GM12878 (cell line): ENCODE measurements around the gene IGF1R. TPM values are rescaled to one million over a fixed set of nuclear protein-coding genes. Genes with fewer than 3 reads are reported as not detected.

Experiments used
- BHLHE40 ChIP-seq, 2 experiments: fragments of 450-650 bp in 1 of 2; IDR thresholded peaks; 2 replicates each; pipeline ENCODE4 v1.6.1; 2011 to 2017; ENCODE audit warnings: low read depth in 2 of 2, borderline replicate concordance in 1 of 2, improper control_type of control experiment in 1 of 2, low read length in 1 of 2, mild to moderate bottlenecking in 1 of 2
- CHD1 ChIP-seq: IDR thresholded peaks from 2 replicates; pipeline ENCODE4 v1.6.1; 2012; ENCODE audit warnings: low read depth, low read length, improper control_type of control experiment
- ESRRA ChIP-seq: IDR thresholded peaks from 2 replicates; pipeline ENCODE4 v1.6.1; 2012; ENCODE audit warnings: mild to moderate bottlenecking, low read length, improper control_type of control experiment
- FOXM1 ChIP-seq: IDR thresholded peaks from 2 replicates; pipeline ENCODE4 v1.6.1; 2012; ENCODE audit warnings: low read depth, mild to moderate bottlenecking, inconsistent platforms, low read length, moderate library complexity
- IKZF2 ChIP-seq, 2 experiments: fragments of 450-650 bp; IDR thresholded peaks; 2 replicates each; pipeline ENCODE4 v1.6.1; 2017; ENCODE audit warnings: mild to moderate bottlenecking in 2 of 2, moderate library complexity in 2 of 2
- NFYA ChIP-seq: IDR thresholded peaks from 2 replicates; pipeline ENCODE4 v1.6.1; 2011; ENCODE audit warnings: low read depth, mild to moderate bottlenecking, low read length, improper control_type of control experiment, borderline replicate concordance
- NR2C2 ChIP-seq: IDR thresholded peaks from 2 replicates; pipeline ENCODE4 v1.6.1; 2011; ENCODE audit warnings: borderline replicate concordance, low read depth; ENCODE audit not compliant: control insufficient read depth, insufficient read length
- RBBP5 ChIP-seq: fragments of 200-600 bp; sonication (generic); conservative IDR thresholded peaks from 2 replicates; pipeline ENCODE4 v1.6.1; 2016
- SMAD5 ChIP-seq: IDR thresholded peaks from 2 replicates; pipeline ENCODE4 v1.6.1; 2016; ENCODE audit warnings: antibody characterized with exemption, low read depth
- SP1 ChIP-seq: IDR thresholded peaks from one replicate; pipeline ENCODE4 v1.6.1; 2011; ENCODE audit warnings: low read depth, low read length
- SREBF1 ChIP-seq: IDR thresholded peaks from 2 replicates; pipeline ENCODE4 v1.6.1; 2012; ENCODE audit warnings: mild to moderate bottlenecking, low read length
- STAT1 ChIP-seq: fragments of 450-650 bp; conservative IDR thresholded peaks from 2 replicates; pipeline ENCODE4 v1.6.1; 2014; ENCODE audit warnings: antibody characterized with exemption, mild to moderate bottlenecking
- ZNF274 ChIP-seq: IDR thresholded peaks from one replicate; pipeline ENCODE4 v1.8.0; 2011; ENCODE audit not compliant: insufficient read length, insufficient read depth
- polyA plus RNA-seq, 11 experiments: library from polyadenylated mRNA; depleted of rRNA in 4 of 11; unstranded in 6 of 11; stranded (reverse) in 5 of 11; fragments of >200 nt; fragmentation: Nextera tagmentation in 4 of 11; fragmentation: Illumina TruSeq in 1 of 11; extraction: Ambion mirVana in 4 of 11; extraction: Trizol in 1 of 11; gene quantifications; 1 replicate in 1 of 11; 2 replicates in 10 of 11; pipeline versions ENCODE4 v1.2.1 to v1.2.3, GENCODE V29; 2011 to 2016; ENCODE audit warnings: inconsistent platforms in 2 of 11, missing spikeins in 2 of 11, low read depth in 1 of 11
- total RNA-seq, 4 experiments: library from RNA; depleted of rRNA in 3 of 4; stranded (reverse); fragments of >200 nt in 3 of 4; fragmentation: Illumina TruSeq in 1 of 4; extraction: Trizol in 1 of 4; gene quantifications; 2 replicates each; pipeline versions ENCODE4 v1.2.1 to v1.2.3, GENCODE V29; 2013 to 2021
- TF ChIP-seq, protein P1 (sequence below): fragments of 450-650 bp; conservative IDR thresholded peaks from 2 replicates; pipeline ENCODE4 v1.6.1; 2017; ENCODE audit warnings: mild to moderate bottlenecking, moderate library complexity
- TF ChIP-seq, protein P2 (sequence below): IDR thresholded peaks from 2 replicates; pipeline ENCODE4 v1.6.1; 2011; ENCODE audit warnings: low read depth, mild to moderate bottlenecking, low read length, moderate library complexity, borderline replicate concordance; ENCODE audit errors: extremely low read depth
- TF ChIP-seq, protein P3 (sequence below): fragments of 450-650 bp; formaldehyde crosslinking; IDR thresholded peaks from 2 replicates; pipeline ENCODE4 v1.5.0; 2022; ENCODE audit warnings: mild to moderate bottlenecking, missing genetic modification characterization
- TF ChIP-seq, protein P4 (sequence below): IDR thresholded peaks from 2 replicates; pipeline ENCODE4 v1.6.1; 2012; ENCODE audit warnings: low read length, inconsistent platforms
- TF ChIP-seq, protein P5 (sequence below): IDR thresholded peaks from 2 replicates; pipeline ENCODE4 v1.6.1; 2011; ENCODE audit warnings: borderline replicate concordance, low read depth, mild to moderate bottlenecking, moderate library complexity, low read length; ENCODE audit not compliant: insufficient read depth, poor library complexity, severe bottlenecking
- TF ChIP-seq, protein P6 (sequence below): fragments of 450-650 bp; IDR thresholded peaks from 2 replicates; pipeline ENCODE4 v1.6.1; 2016; ENCODE audit warnings: mild to moderate bottlenecking

The IGF1R gene
- total and polyA plus RNA-seq, 10 of the 15 experiments (the other 5 are each of a cell fraction or from before 2014, with no cell fraction given), result 0.03 to 2.7 (median 0.66) TPM

DNA sequence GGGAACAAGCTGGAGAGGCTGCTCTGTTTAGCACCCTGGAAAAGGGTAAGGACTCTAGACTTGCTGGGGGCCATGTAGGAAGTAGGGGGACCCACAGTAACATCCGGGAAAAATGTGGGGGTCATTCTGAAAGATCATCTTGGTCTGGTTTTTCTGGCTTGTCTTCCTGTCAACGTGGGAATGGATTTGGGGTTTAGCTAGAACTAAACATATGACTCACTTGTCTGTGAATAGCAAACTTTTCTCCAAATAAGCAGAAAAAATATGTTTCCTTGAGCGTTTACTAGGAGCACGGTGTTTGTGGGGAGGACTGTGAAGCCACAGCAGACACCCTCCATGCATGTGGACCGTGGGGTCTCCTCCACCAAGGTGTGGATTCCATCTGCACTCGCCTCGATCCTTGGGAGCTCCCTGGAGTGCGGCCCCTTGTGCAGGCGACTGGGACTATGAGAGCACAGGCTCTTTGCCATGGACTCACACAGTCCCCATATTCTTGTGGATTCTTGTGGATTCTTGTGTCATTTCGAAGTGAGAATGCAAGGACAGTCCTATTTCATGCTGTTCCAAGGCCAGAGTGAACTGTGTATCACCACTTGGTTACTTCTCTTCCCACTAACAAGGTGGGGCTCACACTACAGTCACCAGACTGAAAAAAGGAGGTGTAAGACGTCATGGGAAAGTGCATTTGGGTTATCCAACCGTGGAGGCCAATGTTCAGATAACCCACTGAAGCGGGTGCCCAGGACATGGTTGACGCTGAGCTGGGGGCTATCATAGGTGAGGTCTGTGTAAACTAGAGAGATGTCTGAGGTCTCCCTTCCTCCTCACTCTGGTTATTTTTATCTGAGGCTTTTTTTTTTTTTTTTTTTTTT lies 333.7 kb downstream of the IGF1R start (continued):
- TF ChIP-seq, protein P1, sequence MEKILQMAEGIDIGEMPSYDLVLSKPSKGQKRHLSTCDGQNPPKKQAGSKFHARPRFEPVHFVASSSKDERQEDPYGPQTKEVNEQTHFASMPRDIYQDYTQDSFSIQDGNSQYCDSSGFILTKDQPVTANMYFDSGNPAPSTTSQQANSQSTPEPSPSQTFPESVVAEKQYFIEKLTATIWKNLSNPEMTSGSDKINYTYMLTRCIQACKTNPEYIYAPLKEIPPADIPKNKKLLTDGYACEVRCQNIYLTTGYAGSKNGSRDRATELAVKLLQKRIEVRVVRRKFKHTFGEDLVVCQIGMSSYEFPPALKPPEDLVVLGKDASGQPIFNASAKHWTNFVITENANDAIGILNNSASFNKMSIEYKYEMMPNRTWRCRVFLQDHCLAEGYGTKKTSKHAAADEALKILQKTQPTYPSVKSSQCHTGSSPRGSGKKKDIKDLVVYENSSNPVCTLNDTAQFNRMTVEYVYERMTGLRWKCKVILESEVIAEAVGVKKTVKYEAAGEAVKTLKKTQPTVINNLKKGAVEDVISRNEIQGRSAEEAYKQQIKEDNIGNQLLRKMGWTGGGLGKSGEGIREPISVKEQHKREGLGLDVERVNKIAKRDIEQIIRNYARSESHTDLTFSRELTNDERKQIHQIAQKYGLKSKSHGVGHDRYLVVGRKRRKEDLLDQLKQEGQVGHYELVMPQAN, result no peak
- peak; percentile 10 for TF ChIP-seq SP1
- TF ChIP-seq, protein P2, sequence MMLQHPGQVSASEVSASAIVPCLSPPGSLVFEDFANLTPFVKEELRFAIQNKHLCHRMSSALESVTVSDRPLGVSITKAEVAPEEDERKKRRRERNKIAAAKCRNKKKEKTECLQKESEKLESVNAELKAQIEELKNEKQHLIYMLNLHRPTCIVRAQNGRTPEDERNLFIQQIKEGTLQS, result no peak
- peak; percentile 89 to 96 for TF ChIP-seq BHLHE40 (IDR thresholded peaks at IDR 0.05; ENCODE audit: borderline replicate concordance in 1 of 2, low read depth in 2 of 2, low read length in 1 of 2)
- no peak for TF ChIP-seq NFYA
- TF ChIP-seq, protein P3, sequence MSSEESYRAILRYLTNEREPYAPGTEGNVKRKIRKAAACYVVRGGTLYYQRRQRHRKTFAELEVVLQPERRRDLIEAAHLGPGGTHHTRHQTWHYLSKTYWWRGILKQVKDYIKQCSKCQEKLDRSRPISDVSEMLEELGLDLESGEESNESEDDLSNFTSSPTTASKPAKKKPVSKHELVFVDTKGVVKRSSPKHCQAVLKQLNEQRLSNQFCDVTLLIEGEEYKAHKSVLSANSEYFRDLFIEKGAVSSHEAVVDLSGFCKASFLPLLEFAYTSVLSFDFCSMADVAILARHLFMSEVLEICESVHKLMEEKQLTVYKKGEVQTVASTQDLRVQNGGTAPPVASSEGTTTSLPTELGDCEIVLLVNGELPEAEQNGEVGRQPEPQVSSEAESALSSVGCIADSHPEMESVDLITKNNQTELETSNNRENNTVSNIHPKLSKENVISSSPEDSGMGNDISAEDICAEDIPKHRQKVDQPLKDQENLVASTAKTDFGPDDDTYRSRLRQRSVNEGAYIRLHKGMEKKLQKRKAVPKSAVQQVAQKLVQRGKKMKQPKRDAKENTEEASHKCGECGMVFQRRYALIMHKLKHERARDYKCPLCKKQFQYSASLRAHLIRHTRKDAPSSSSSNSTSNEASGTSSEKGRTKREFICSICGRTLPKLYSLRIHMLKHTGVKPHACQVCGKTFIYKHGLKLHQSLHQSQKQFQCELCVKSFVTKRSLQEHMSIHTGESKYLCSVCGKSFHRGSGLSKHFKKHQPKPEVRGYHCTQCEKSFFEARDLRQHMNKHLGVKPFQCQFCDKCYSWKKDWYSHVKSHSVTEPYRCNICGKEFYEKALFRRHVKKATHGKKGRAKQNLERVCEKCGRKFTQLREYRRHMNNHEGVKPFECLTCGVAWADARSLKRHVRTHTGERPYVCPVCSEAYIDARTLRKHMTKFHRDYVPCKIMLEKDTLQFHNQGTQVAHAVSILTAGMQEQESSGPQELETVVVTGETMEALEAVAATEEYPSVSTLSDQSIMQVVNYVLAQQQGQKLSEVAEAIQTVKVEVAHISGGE (CRISPR knock-in tag), result no peak
- TF ChIP-seq, protein P4, sequence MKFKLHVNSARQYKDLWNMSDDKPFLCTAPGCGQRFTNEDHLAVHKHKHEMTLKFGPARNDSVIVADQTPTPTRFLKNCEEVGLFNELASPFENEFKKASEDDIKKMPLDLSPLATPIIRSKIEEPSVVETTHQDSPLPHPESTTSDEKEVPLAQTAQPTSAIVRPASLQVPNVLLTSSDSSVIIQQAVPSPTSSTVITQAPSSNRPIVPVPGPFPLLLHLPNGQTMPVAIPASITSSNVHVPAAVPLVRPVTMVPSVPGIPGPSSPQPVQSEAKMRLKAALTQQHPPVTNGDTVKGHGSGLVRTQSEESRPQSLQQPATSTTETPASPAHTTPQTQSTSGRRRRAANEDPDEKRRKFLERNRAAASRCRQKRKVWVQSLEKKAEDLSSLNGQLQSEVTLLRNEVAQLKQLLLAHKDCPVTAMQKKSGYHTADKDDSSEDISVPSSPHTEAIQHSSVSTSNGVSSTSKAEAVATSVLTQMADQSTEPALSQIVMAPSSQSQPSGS, result peak; percentile 80
- TF ChIP-seq ESRRA, result no peak
- peak; percentile 58 to 78; a peak in 3 of 4 replicates for TF ChIP-seq IKZF2 (IDR thresholded peaks at IDR 0.05)
- TF ChIP-seq, protein P5, sequence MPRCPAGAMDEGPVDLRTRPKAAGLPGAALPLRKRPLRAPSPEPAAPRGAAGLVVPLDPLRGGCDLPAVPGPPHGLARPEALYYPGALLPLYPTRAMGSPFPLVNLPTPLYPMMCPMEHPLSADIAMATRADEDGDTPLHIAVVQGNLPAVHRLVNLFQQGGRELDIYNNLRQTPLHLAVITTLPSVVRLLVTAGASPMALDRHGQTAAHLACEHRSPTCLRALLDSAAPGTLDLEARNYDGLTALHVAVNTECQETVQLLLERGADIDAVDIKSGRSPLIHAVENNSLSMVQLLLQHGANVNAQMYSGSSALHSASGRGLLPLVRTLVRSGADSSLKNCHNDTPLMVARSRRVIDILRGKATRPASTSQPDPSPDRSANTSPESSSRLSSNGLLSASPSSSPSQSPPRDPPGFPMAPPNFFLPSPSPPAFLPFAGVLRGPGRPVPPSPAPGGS, result peak; percentile 71
- no peak for TF ChIP-seq NR2C2
- TF ChIP-seq, protein P6, sequence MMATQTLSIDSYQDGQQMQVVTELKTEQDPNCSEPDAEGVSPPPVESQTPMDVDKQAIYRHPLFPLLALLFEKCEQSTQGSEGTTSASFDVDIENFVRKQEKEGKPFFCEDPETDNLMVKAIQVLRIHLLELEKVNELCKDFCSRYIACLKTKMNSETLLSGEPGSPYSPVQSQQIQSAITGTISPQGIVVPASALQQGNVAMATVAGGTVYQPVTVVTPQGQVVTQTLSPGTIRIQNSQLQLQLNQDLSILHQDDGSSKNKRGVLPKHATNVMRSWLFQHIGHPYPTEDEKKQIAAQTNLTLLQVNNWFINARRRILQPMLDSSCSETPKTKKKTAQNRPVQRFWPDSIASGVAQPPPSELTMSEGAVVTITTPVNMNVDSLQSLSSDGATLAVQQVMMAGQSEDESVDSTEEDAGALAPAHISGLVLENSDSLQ, result no peak
- no peak for TF ChIP-seq CHD1
- TF ChIP-seq FOXM1, result no peak
- no peak; the same call in 1 of the 2 replicates for TF ChIP-seq SREBF1
- no peak; the same call in 1 of the 2 replicates for TF ChIP-seq STAT1
- no peak for TF ChIP-seq ZNF274
- no peak for TF ChIP-seq RBBP5
- TF ChIP-seq SMAD5, result no peak
